ENCODE measurements around the gene DEFB112.

- TF ChIP-seq CTCF (conservative IDR thresholded peaks at IDR 0.05 in 1 of 2, IDR thresholded peaks at IDR 0.05 in 1 of 2; ENCODE audit: extremely low read depth in 1 of 2, insufficient read depth in 1 of 2, low read depth in 1 of 2, low read length in 2 of 2) (no peak), EZH2 (IDR thresholded peaks at IDR 0.05; ENCODE audit: borderline replicate concordance, low read length) (no peak)
Measured at GRCh38 chr6:50097966-50098640, 48.4 kb upstream of the DEFB112 start.

All from mammary epithelial cell (primary cell).